Fibroblast of lung (primary cell): Measurements from ENCODE around the gene GFPT2. TPM values are rescaled to one million over a fixed set of nuclear protein-coding genes. Genes with fewer than 3 reads are reported as not detected.

ENCODE experiments used
- DNase-seq, 2 donors: peaks; one replicate each; pipeline versions ENCODE4 v3.0.0 to v3.0.0-alpha.2; 2010; ENCODE audit warnings: low read depth in 2 of 2
- H2AFZ ChIP-seq: 2 replicates; pipeline ENCODE4 v1.5.1; 2012; ENCODE audit warnings: low read length, control low read depth, inconsistent platforms
- H3K27ac ChIP-seq: 2 replicates; pipeline ENCODE4 v1.5.1; 2011; ENCODE audit warnings: low read length, control low read depth; ENCODE audit not compliant: insufficient read depth
- H3K27me3 ChIP-seq: 2 replicates; pipeline ENCODE4 v1.5.1; 2011; ENCODE audit warnings: mild to moderate bottlenecking, low read length; ENCODE audit not compliant: control insufficient read depth, insufficient read depth
- H3K36me3 ChIP-seq: 2 replicates; pipeline ENCODE4 v1.5.1; 2011; ENCODE audit warnings: low read length; ENCODE audit not compliant: control insufficient read depth, insufficient read depth
- H3K4me1 ChIP-seq: 2 replicates; pipeline ENCODE4 v1.5.1; 2011; ENCODE audit warnings: low read length; ENCODE audit not compliant: control insufficient read depth, insufficient read depth; ENCODE audit errors: extremely low read depth
- H3K4me2 ChIP-seq: 2 replicates; pipeline ENCODE4 v1.5.1; 2011; ENCODE audit warnings: low read length, control low read depth; ENCODE audit not compliant: insufficient read depth; ENCODE audit errors: extremely low read depth
- H3K4me3 ChIP-seq, 4 experiments: fragments of 200-600 bp in 1 of 4; sonication (generic) in 1 of 4; replicated peaks in 1 of 4; 2 replicates each; pipeline ENCODE4 v1.5.1; 2011 to 2016; ENCODE audit warnings: low read length in 4 of 4, low read depth in 3 of 4, mild to moderate bottlenecking in 3 of 4, control low read depth in 2 of 4, inconsistent platforms in 1 of 4, mixed read lengths in 1 of 4; ENCODE audit not compliant: insufficient read depth in 1 of 4; ENCODE audit errors: control extremely low read depth in 1 of 4
- H3K79me2 ChIP-seq: 2 replicates; pipeline ENCODE4 v1.5.1; 2012; ENCODE audit warnings: mild to moderate bottlenecking, low read length, inconsistent platforms; ENCODE audit not compliant: control insufficient read depth, insufficient read depth
- H3K9ac ChIP-seq: 2 replicates; pipeline ENCODE4 v1.5.1; 2011; ENCODE audit warnings: mild to moderate bottlenecking, low read length, control low read depth; ENCODE audit not compliant: insufficient read depth
- H3K9me3 ChIP-seq: 2 replicates; pipeline ENCODE4 v1.5.1; 2012; ENCODE audit warnings: low read depth, low read length; ENCODE audit not compliant: control insufficient read depth, insufficient read depth
- H4K20me1 ChIP-seq: 2 replicates; pipeline ENCODE4 v1.5.1; 2011; ENCODE audit warnings: low read length; ENCODE audit not compliant: control insufficient read depth, insufficient read depth; ENCODE audit errors: extremely low read depth
- EZH2 ChIP-seq: IDR thresholded peaks from 2 replicates; pipeline ENCODE4 v1.5.1; 2012; ENCODE audit warnings: low read length, control low read depth, mild to moderate bottlenecking; ENCODE audit errors: missing control alignments
- polyA plus RNA-seq, 2 donors: library from polyadenylated mRNA; depleted of rRNA in 1 of 2; stranded (reverse) in 1 of 2; unstranded in 1 of 2; fragments of >200 nt; gene quantifications; 2 replicates each; pipeline ENCODE4 v1.2.1, GENCODE V29; 2011 to 2012; ENCODE audit warnings: missing spikeins in 1 of 2
- total RNA-seq: library from RNA; depleted of rRNA; stranded (reverse); fragments of >200 nt; gene quantifications from 2 replicates; pipeline ENCODE4 v1.2.1, GENCODE V29; 2014
- TF ChIP-seq, protein P1 (sequence below), 2 donors: IDR thresholded peaks in 1 of 2; conservative IDR thresholded peaks in 1 of 2; 1 replicate in 1 of 2; 2 replicates in 1 of 2; pipeline ENCODE4 v1.5.1; 2011 to 2012; ENCODE audit warnings: low read length in 2 of 2, control low read depth in 1 of 2, inconsistent platforms in 1 of 2, low read depth in 1 of 2, mild to moderate bottlenecking in 1 of 2

The GFPT2 gene
- total and polyA plus RNA-seq, 2 donors (not counting 1 experiment from before 2014, with no cell fraction given): 6.1 to 19.3 TPM

DNA sequence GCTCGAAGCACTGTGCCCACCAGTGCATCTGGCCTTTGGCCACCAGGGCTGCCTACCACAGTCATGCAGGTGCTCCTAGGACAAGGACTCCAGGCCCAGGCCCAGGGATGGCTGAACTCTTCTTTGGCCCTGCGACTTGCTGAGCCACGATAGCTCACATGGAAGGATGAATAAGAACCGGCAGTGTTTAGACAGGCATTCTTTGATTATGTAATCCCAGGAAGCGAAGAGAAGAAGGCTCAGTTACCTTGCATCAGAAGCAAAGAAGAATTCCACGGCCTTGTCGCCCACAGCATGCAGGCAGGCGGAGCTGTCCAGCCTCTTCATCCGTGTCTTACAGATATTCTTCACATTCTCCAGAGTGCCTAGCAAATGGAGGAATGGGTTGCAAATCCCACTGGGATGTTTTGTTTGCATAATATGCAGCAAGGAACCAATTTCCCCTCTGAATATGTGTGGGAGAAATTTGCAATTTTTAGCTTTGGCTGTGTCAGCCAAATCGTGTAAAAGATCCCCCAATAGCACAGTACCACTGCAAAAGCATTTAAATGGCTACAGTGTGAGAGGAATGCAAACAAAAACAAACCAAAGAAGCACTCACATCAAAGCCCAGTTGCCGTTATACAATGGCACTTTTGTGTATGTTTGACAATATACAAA lies 29.1 kb downstream of the GFPT2 start:
- no peak overlapping the region for H3K27ac ChIP-seq
- no peak overlapping the region for H3K9ac ChIP-seq
- no peak overlapping the region for H3K4me2 ChIP-seq
- no peaks in the 10 kb centered on the region for H3K79me2 ChIP-seq
- peak; percentile 50 to 82 for DNase-seq
- H4K20me1 ChIP-seq: no peaks in the 10 kb centered on the region
- no peaks in the 10 kb centered on the region for H3K36me3 ChIP-seq
- no peak for TF ChIP-seq EZH2
- TF ChIP-seq, protein P1, sequence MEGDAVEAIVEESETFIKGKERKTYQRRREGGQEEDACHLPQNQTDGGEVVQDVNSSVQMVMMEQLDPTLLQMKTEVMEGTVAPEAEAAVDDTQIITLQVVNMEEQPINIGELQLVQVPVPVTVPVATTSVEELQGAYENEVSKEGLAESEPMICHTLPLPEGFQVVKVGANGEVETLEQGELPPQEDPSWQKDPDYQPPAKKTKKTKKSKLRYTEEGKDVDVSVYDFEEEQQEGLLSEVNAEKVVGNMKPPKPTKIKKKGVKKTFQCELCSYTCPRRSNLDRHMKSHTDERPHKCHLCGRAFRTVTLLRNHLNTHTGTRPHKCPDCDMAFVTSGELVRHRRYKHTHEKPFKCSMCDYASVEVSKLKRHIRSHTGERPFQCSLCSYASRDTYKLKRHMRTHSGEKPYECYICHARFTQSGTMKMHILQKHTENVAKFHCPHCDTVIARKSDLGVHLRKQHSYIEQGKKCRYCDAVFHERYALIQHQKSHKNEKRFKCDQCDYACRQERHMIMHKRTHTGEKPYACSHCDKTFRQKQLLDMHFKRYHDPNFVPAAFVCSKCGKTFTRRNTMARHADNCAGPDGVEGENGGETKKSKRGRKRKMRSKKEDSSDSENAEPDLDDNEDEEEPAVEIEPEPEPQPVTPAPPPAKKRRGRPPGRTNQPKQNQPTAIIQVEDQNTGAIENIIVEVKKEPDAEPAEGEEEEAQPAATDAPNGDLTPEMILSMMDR (conservative IDR thresholded peaks at IDR 0.05 in 1 of 2, IDR thresholded peaks at IDR 0.05 in 1 of 2; ENCODE audit: low read depth in 1 of 2, low read length in 2 of 2): no peak
- H3K4me1 ChIP-seq: no peaks in the 10 kb centered on the region
- no peak overlapping the region for H2AFZ ChIP-seq
- no peaks in the 10 kb centered on the region for H3K27me3 ChIP-seq
- H3K9me3 ChIP-seq: no peaks in the 10 kb centered on the region
- H3K4me3 ChIP-seq: no peak overlapping the region

DNA sequence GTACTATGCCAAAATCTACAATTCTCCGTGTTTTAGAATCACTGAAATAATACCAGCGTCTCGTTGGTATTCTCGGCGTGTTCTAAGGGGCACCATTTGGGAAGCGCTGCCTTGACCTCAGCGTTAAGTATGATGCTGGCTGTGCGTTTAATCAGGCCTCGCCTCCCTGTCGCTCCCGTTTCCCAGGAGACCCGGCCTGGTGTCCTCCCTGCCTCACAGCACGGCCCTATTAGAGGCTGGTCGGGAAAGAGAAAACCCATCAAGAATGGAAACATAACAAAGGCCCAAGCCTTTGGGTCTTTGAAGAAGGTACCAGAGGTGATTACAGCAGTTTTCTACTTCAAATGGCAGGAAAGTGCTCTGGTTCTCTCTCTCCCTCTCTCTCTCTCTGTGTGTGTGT lies 30.0 kb downstream of the GFPT2 start:
- Histone ChIP-seq H3K27me3 (no peaks in the 10 kb centered on the region), H3K9me3 (no peaks in the 10 kb centered on the region), H3K9ac (no peak overlapping the region), H3K27ac (no peak overlapping the region), H2AFZ (no peak overlapping the region), H3K4me3 (no peak overlapping the region), H3K36me3 (no peaks in the 10 kb centered on the region), H3K79me2 (no peaks in the 10 kb centered on the region), H3K4me2 (no peak overlapping the region), H3K4me1 (no peaks in the 10 kb centered on the region), H4K20me1 (no peaks in the 10 kb centered on the region)
- TF ChIP-seq EZH2: no peak
- TF ChIP-seq, protein P1 (conservative IDR thresholded peaks at IDR 0.05 in 1 of 2, IDR thresholded peaks at IDR 0.05 in 1 of 2; ENCODE audit: low read depth in 1 of 2, low read length in 2 of 2): no peak
- no peak for DNase-seq

DNA sequence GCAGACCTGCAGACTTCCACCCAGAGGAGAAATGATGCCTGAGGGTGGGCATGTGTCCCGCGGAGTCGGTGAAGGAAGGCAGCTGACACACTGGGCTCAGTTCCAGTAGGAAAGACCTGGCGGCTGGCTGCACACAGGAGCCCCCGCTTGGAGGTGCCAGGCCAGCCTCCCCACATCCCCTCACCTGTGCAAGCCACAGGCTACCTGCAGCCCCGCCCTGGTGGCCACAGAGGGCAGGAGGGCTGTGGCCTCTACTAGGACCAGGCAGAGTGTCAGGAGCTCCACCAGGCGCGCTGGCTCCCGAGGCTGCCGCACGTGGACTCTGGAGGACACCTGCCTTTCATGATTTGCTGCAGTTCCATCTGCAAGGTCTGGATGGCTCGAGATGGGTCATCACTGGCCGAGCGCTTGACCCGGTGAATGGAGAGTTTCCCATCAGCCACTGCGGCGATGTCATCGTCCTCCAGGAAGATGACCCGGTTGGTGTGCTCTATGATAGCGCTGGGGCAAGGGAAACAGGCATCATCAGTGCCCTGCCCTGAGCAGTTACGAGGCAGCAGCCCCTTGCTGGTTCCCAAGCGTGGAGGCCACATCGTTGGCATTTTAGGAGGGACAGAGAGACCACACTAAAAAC lies 34.6 kb downstream of the GFPT2 start:
- no peak overlapping the region for H3K4me2 ChIP-seq
- no peaks in the 10 kb centered on the region for H3K9me3 ChIP-seq
- no peak overlapping the region for H3K27ac ChIP-seq
- no peaks in the 10 kb centered on the region for H3K27me3 ChIP-seq
- H3K79me2 ChIP-seq: no peaks in the 10 kb centered on the region
- TF ChIP-seq EZH2: no peak
- TF ChIP-seq, protein P1 (conservative IDR thresholded peaks at IDR 0.05 in 1 of 2, IDR thresholded peaks at IDR 0.05 in 1 of 2; ENCODE audit: low read depth in 1 of 2, low read length in 2 of 2): no peak
- H3K36me3 ChIP-seq: no peaks in the 10 kb centered on the region
- no peak overlapping the region for H3K9ac ChIP-seq
- H3K4me3 ChIP-seq: no peak overlapping the region
- DNase-seq: no peak
- H3K4me1 ChIP-seq: no peaks in the 10 kb centered on the region
- no peaks in the 10 kb centered on the region for H4K20me1 ChIP-seq
- H2AFZ ChIP-seq: no peak overlapping the region
